LoVo (cell line): ENCODE results near the gene DCAF12.
"Not testable (repeated sequence)": the region's sequence is repeated elsewhere in the genome, so short reads cannot be mapped to it uniquely, and the experiment has no call there.

Source experiments
- DNase-seq: peaks from one replicate; pipeline ENCODE4 v3.0.0-alpha.2; 2016; ENCODE audit warnings: low spot score

DCAF12 gene

DNA sequence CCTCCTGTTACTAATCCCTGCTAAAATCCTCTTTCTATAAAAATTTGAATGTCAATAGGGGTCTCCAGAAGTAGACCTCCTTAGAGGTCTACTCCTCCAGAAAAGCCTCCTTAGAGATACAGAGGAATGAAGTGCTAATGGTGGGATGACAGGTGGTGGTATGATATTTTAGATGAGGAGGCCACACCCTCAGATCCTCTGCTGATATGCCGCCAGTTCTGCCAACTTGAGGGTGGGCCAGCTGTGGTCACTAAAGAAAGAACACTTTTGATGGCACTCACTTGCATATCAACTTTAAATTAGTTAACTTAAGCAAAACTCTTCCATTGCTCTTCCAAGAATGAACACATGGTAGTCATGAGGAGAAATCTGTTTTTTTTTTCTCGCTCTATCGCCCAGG is 61.0 kb downstream of the DCAF12 start:
- no peak for DNase-seq

DNA sequence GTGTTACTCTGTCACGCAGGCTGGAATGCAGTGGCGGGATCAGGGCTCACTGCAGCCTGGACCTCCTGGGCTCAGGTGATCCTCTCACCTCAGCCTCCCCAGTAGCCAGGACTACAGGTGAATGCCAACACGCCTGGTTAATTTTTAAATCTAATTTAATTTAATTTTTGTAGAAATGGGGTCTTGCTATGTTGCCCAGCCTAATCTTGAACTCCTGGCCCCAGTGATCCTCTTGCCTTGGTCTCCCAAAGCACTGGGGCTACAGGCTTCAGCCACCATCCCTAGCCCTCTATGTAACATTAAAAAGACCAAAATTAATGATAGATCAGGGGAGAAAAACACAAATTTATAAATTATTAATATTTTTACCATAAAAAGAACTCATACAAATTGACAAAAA is 66.5 kb downstream of the DCAF12 start:
- DNase-seq = no peak

DNA sequence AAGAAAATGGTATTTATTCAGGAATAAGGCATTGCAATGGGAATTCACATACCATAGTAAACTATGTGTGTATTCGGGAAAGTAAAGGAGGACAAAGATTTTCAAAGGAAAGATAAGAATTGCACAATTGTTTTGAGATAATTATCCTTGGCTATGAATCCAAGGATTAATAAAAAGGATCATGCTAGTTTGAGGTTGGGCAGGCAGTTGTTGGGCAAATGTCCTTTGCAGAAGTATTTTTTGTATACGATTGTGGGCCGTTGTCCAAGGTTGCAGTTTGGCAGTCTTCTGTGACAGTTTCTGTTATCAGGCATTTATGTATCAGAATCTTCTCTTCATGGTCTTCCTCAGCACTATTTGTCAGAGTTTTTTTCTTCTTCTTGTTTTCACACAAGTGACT is 67.2 kb downstream of the DCAF12 start:
- no peak for DNase-seq

DNA sequence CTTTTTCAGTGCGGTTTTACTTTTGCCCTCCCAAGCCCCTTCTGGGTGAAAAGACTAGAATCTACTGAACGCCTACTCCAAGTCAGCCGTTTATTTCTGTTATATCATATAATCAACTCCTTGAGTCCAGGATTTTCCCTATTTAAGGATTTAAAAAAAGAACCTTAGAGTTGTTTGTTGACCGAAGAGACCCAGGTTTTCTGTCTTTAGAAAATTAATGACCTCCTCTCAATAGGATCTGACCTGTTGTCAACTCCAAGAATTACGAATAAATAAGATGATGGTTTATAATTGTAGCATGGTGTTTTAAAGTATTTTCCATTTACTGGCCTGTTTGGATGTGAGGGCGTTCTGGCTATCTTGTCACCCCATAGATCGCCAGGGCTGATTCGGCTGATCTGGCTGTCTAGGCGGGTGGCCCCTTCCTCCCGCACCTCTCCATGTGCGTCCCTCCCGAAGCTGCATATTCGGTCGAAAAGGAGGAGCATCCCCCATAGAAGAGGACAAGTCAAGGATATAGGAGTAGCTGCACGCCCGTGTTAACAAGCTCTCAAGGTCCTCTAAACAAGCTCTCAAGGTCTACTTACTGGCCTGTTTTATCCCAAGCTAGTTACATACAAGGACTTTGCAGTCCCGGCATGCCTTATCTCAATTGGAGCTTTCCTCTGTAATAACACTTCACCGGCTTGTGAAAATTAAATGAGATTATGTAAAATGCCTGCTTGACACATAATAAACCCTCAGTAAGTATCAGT is 76.7 kb downstream of the DCAF12 start:
- DNase-seq = no peak

DNA sequence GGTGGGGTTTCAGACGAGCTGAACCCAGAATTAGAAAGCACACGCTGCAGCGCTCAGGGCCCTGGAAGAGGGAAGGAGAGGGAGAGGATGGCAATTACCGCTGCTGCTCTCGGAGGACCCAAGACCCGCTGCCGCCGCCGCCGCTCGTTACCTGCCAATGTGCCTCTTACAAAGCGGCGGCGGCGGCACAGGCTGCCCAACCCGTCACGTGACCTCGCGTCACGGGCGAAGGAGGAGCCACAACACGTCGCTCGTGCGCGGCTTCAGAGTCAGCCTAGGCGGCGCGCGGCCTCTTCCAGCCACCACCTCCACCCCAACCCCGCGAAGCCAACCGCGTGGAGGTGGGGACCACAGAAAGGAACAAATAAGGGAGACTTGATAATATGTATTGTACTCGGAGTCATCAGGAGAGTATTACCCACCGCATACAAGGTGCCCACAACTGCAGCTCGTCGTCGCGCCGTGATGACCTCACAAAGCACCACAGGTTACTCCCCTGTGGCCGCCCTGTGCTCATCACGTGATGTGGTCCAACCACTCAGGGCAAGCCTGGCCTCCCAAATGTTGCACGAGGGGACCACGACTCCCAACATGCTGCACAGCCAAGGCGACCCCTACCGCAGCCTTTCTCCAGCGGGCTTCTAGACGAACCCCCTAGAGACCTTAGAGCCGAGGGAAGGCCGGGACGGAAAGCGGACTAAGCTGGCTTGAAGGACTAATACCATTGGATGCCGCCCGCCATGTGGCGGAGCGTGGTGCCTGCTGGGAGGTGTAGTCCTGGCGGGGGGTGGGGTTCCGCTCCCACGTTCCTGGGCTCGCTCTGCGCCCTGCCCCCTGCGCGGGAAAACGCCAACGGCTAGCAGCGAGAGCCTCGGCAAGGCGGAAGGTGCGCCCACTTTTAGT is 77.5 kb downstream of the DCAF12 start, which contains the start of gene UBAP2:
UBAP2 (minus strand) TSS at position 161 of the 903 bp plus-strand sequence. CDS start 31,739 bp downstream, outside the sequence.
- DNase-seq = peak; percentile 93

DNA sequence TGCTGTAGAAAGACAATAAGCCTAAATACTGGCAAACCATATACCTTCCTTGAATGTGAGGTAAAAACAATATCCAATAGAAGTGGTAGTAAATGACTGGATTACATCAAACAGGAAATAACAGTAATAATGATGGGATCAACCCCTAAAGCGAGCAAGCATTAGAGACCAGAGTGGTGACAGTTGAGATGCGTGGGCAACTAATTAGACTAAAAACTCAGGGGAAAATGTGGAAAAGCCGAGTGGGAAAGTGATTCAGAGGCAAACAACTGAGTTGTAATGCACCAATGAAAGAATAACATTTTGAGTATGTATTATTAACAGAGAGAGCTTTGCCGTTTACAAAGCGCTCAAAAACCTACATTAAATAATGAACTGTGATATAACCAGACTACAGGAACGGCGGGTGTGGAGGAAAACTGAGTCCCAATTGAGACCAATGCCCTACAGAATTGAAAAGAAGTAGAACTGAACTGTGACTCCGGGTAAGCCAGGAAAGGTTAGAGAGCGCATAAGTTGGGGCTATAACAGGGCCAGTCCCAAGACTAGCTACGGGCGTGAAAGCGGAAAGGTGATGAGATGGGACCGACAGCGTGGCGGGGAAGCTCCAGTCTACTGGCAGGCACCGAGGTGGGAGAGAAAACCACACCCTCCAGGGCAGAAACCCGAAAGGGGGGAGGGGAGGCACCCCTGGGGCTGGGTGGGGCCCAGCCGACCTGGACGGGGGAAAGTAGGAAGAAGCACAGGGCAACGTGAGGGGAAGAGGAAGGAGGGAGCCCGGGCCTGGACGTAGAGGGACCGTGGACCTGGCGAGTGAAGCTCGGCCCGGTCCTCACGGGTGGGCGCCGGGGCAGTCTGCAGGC is 78.4 kb downstream of the DCAF12 start:
- peak; percentile 49 for DNase-seq

DNA sequence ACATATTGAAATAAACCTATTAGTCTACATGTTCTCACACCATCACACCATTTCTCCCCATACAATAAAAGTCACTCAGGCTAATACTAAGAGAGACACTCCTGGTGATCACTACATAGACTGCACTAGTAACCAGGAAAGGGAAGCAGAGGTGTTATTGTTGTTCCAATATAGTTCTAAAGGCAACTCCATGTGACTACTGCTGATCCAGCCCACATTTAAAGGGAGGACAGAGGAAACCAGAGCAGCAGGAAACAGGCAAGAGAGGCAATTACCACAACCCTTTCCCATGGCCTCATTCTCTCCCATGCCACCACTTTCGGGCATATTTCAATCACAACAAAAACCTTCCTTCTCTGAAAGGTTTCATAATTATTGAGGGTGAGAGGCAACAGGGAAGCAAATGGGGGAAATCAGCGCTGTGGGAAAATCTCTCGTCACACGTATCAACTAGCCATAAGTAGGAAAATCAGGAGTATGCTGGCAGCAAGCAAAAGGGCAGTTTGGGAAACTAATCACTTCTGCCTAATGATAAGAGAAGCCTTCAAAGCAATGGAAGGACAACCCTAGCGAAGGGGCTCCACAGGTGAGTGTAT is 79.6 kb downstream of the DCAF12 start:
- no peak for DNase-seq

DNA sequence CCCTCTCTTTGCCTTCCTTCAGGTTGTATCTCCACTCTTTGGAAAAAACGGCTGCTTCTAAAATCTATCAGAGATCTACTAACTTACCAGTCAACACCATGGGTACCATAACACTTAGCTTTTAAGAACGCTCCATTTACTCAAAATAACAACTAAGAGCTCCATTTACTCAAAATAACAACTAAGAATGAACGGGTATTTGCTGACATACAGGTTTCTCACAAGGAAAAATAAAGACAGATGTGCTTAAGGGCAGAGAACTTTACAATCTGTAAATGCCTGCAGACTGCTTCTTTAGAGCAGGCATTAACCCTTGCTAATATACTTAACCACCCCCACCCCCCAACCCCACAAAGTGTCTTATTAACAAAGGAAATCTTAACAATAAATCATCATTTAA is 80.6 kb downstream of the DCAF12 start:
- DNase-seq = no peak

DNA sequence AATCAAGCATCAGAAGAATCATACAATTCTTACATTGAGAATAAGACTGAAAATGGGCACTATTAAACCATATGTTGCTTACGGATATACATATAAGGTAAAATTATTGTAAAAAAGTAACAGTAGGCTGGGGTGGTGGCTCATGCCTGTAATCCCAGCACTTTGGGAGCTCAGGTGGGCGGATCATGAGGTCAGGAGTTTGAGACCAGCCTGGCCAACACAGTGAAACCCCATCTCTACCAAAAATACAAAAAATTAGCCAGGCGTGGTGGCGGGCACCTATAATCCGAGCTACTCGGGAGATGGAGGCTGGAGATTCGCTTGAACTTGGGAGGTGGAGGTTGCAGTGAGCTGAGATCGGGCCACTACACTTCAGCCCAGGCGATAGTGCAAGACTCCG is 84.4 kb downstream of the DCAF12 start:
- DNase-seq = not testable (repeated sequence)

DNA sequence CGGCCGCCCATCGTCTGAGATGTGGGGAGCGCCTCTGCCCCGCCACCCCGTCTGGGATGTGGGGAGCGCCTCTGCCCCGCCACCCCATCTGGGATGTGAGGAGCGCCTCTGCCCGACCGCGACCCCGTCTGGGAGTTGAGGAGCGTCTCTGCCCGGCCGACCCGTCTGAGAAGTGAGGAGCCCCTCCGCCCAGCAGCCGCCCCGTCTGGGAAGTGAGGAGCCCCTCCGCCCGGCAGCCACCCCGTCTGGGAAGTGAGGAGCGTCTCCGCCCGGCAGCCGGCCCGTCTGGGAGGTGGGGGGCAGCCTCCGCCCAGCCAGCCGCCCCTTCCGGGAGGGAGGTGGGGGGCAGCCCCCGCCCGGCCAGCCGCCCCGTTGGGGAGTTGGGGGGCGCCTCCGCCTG is 87.6 kb downstream of the DCAF12 start:
- not testable (repeated sequence) for DNase-seq

DNA sequence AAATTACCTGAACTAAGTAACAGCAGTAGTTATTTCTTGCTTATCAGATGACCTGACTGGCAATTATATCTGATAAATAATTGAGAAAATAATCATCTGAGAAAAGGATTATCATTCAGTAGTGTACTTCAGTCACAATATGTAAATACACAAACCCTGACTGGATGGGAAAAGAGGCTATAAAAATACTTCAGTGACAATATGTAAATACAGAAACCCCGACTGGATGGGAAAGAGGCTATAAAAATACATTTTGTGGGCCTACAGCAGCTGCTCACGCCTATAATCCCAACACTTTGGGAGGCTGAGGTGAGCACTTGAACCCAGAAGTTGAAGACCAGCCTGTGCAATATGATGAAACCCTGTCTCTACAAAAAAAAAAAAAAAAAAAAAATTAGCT is 88.9 kb downstream of the DCAF12 start:
- no peak for DNase-seq

DNA sequence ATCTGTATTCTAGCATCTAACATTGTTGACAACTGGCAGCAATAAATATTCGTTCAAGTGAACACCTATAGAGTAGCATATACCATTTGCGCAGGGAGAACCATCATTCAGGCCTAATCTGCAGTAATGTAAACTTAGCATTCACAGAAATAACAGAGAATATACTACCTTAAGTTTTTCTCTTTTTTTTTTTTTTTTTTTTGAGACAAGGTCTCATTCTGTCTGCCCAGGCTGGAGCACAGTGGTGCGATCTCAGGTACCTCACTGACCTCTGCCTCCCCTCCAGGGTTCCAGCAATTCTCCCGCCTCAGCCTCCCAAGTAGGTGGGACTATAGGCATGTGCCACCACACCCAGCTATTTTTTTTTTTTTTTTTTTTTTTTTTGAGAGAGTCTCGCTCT is 89.9 kb downstream of the DCAF12 start:
- DNase-seq = no peak
